OCI-LY1 (cell line): ENCODE results near the gene UMODL1.

Experiments
- H2AFZ ChIP-seq: fragments of 200-600 bp; sonication (generic), shearing (Covaris generic); 2 replicates; pipeline ENCODE4 v1.6.0; 2014; ENCODE audit warnings: antibody characterized with exemption, mild to moderate bottlenecking, low read length
- H3F3A ChIP-seq: fragments of 200-600 bp; sonication (generic), shearing (Covaris generic); 2 replicates; pipeline ENCODE4 v1.6.0; 2014; ENCODE audit warnings: mild to moderate bottlenecking, antibody characterized with exemption, low read length, moderate library complexity; ENCODE audit not compliant: insufficient read depth
- H3K27ac ChIP-seq: fragments of 200-600 bp; sonication (generic); 2 replicates; pipeline ENCODE4 v1.5.1; 2014; ENCODE audit warnings: low read length, mixed run types, mild to moderate bottlenecking, low read depth; ENCODE audit not compliant: poor library complexity, severe bottlenecking
- H3K27me3 ChIP-seq: fragments of 200-600 bp; sonication (generic); 2 replicates; pipeline ENCODE4 v1.6.0; 2014; ENCODE audit warnings: antibody characterized with exemption, mild to moderate bottlenecking, low read length, moderate library complexity; ENCODE audit not compliant: insufficient read depth
- H3K36me3 ChIP-seq: fragments of 200-600 bp; sonication (generic); 2 replicates; pipeline ENCODE4 v1.6.1; 2014; ENCODE audit warnings: mild to moderate bottlenecking, antibody characterized with exemption, low read length, moderate library complexity, mixed read lengths; ENCODE audit not compliant: insufficient read depth
- H3K4me1 ChIP-seq: fragments of 200-600 bp; sonication (generic); 2 replicates; pipeline ENCODE4 v1.5.1; 2014; ENCODE audit warnings: mild to moderate bottlenecking, low read length, moderate library complexity; ENCODE audit not compliant: insufficient read depth, severe bottlenecking
- H3K4me2 ChIP-seq: fragments of 200-600 bp; sonication (generic), shearing (Covaris generic); 2 replicates; pipeline ENCODE4 v1.6.1; 2014; ENCODE audit warnings: low read length
- H3K4me3 ChIP-seq: fragments of 200-600 bp; sonication (generic); 2 replicates; pipeline ENCODE4 v1.5.1; 2014; ENCODE audit warnings: low read length, low read depth, mild to moderate bottlenecking, mixed read lengths; ENCODE audit not compliant: poor library complexity, severe bottlenecking
- H3K79me2 ChIP-seq: fragments of 200-600 bp; shearing (Covaris generic); 2 replicates; pipeline ENCODE4 v1.6.1; 2016; ENCODE audit warnings: mixed run types, low read length, mixed read lengths; ENCODE audit not compliant: insufficient read depth
- H3K9ac ChIP-seq: fragments of 200-600 bp; sonication (generic), shearing (Covaris generic); 2 replicates; pipeline ENCODE4 v1.6.1; 2014; ENCODE audit warnings: mild to moderate bottlenecking, low read length, mixed read lengths
- H3K9me2 ChIP-seq: fragments of 200-600 bp; sonication (generic), shearing (Covaris generic); 2 replicates; pipeline ENCODE4 v1.6.1; 2014; ENCODE audit warnings: low read depth, mild to moderate bottlenecking, low read length, mixed read lengths
- H3K9me3 ChIP-seq: fragments of 200-600 bp; shearing (Covaris generic); 2 replicates; pipeline ENCODE4 v1.6.1; 2014; ENCODE audit warnings: low read length, mixed read lengths
- H4K20me1 ChIP-seq: fragments of 200-600 bp; sonication (generic), shearing (Covaris generic); 2 replicates; pipeline ENCODE4 v1.6.0; 2016; ENCODE audit warnings: mild to moderate bottlenecking, low read length; ENCODE audit not compliant: insufficient read depth
- CTCF ChIP-seq: fragments of 200-600 bp; sonication (generic), shearing (Covaris generic); IDR thresholded peaks from 2 replicates; pipeline ENCODE4 v1.5.1; 2017; ENCODE audit warnings: mild to moderate bottlenecking, antibody characterized with exemption, low read length, moderate library complexity, mixed read lengths
- EZH2 ChIP-seq: fragments of 200-600 bp; sonication (generic), shearing (Covaris generic); IDR thresholded peaks from 2 replicates; pipeline ENCODE4 v1.8.0; 2017; ENCODE audit warnings: borderline replicate concordance, mixed run types, mild to moderate bottlenecking, antibody characterized with exemption, low read length, moderate library complexity, mixed read lengths

The UMODL1 gene

GRCh38 chr21:42105476-42106315 lies 34.6 kb downstream of the UMODL1 start:
- TF ChIP-seq EZH2 (no peak), CTCF (no peak)

GRCh38 chr21:42106425-42106824 lies 35.3 kb downstream of the UMODL1 start:
- Histone ChIP-seq H3K27ac (no peak overlapping the region), H3K79me2 (no peaks in the 10 kb centered on the region), H4K20me1 (no peaks in the 10 kb centered on the region), H3K36me3 (no peaks in the 10 kb centered on the region), H2AFZ (no peak overlapping the region), H3K27me3 (peaks cover 10% of the 10 kb centered on the region; the same call in 1 of the 2 replicates), H3K9me2 (no peaks in the 10 kb centered on the region), H3K9me3 (no peaks in the 10 kb centered on the region), H3K4me1 (peaks cover 29% of the 10 kb centered on the region), H3K4me3 (no peak overlapping the region), H3K4me2 (no peak overlapping the region), H3K9ac (no peak overlapping the region), H3F3A (no peaks in the 10 kb centered on the region)
- TF ChIP-seq CTCF (no peak), EZH2 (no peak)

More at GRCh38 chr21:42105476-42106315, 34.6 kb downstream of the UMODL1 start:
- Histone ChIP-seq H4K20me1 (no peaks in the 10 kb centered on the region), H3K36me3 (no peaks in the 10 kb centered on the region), H3K9ac (no peak overlapping the region), H3K79me2 (no peaks in the 10 kb centered on the region), H3K4me2 (no peak overlapping the region), H3K4me1 (peaks cover 34% of the 10 kb centered on the region), H3K9me3 (no peaks in the 10 kb centered on the region), H3K27ac (no peak overlapping the region), H3K27me3 (peaks cover 13% of the 10 kb centered on the region; the same call in 1 of the 2 replicates), H3K4me3 (no peak overlapping the region), H3F3A (no peaks in the 10 kb centered on the region), H3K9me2 (no peaks in the 10 kb centered on the region), H2AFZ (no peak overlapping the region)

- Histone ChIP-seq H4K20me1 (no peaks in the 10 kb centered on the region), H3K79me2 (no peaks in the 10 kb centered on the region), H3K36me3 (no peaks in the 10 kb centered on the region), H3K9ac (no peak overlapping the region), H3K9me3 (no peaks in the 10 kb centered on the region), H3K27ac (no peak overlapping the region), H3K9me2 (no peaks in the 10 kb centered on the region), H3K27me3 (peaks cover 8% of the 10 kb centered on the region; the same call in 1 of the 2 replicates), H3K4me2 (peak overlapping the region; percentile 33; the same call in 1 of the 2 replicates), H3F3A (no peaks in the 10 kb centered on the region), H3K4me1 (peaks cover 20% of the 10 kb centered on the region), H2AFZ (no peak overlapping the region), H3K4me3 (no peak overlapping the region)
- TF ChIP-seq EZH2 (no peak), CTCF (no peak)
Observed at GRCh38 chr21:42107177-42107880, 36.2 kb downstream of the UMODL1 start.
